Measurements from ENCODE around the gene PMAIP1. TPM values are rescaled to one million over a fixed set of nuclear protein-coding genes. Genes with fewer than 3 reads are reported as not detected.
"Not testable (repeated sequence)": the region's sequence is repeated elsewhere in the genome, so short reads cannot be mapped to it uniquely, and the experiment has no call there.

Gene PMAIP1
- total RNA-seq: 11.7 and 14.3 TPM in 2 replicates

DNA sequence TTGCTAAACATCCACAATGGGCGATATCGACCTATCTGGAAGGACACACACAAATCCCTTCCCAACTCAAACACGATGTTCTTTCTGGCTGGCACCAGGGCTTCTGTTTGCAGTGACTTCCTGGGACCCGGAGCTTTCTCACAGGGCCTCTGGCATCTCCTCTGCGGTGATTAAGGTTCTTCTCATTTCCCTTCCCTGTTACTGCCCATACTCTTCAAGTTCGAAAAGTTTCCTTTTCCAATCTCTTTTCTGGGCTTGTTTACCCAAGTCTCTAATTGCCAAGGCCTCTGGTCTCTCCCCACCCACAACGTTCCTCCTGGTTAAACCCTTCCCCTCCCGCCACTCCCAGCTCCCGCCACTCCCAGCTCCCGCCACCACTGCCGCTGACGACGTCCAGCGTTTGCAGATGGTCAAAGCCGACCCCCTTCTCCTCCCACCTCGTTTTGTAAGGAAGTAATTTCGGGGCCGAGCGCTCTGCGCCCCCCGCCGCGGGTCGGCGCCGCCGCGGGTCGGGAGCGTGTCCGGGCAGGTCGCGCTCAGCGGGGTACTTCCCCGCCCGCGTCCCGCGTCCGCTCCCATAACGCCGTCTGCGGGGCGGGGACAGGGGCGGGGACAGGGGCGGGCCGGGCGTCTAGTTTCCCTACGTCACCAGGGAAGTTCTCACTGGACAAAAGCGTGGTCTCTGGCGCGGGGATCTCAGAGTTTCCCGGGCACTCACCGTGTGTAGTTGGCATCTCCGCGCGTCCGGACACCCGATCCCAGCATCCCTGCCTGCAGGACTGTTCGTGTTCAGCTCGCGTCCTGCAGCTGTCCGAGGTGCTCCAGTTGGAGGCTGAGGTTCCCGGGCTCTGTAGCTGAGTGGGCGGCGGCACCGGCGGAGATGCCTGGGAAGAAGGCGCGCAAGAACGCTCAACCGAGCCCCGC lies at the start of gene PMAIP1:
Gene PMAIP1 (plus strand): TSS at position 699 of the 924 bp plus-strand sequence. CDS start 182 bp downstream, at position 881.
- peak; percentile 95 for DNase-seq

GRCh38 chr18:59851784-59852399 lies 47.9 kb upstream of the PMAIP1 start:
- no peak for DNase-seq

DNA sequence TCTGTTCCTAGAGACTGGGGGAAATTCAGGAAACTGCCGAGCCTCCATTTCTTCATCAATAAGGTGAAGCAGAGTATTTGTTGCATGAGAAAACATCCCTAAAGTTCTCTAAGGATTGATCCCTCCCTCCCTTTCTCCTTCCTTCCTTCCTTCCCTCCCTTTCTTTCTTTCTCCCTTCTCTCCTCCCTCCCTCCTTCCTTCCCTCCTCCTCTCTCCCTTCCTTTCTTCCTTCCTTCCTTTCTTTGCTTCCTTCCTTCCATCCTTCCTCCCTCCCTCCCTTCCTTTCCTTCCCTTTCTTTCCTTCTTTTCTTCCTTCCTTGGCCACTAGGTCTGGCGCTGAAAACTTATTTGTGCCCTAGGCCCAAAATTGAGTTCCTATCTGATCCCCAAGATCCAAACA lies 47.2 kb upstream of the PMAIP1 start:
- DNase-seq: no peak

GRCh38 chr18:59853380-59853779 lies 46.4 kb upstream of the PMAIP1 start:
- no peak for DNase-seq

GRCh38 chr18:59853988-59854387 lies 45.8 kb upstream of the PMAIP1 start:
- not testable (repeated sequence) for DNase-seq

GRCh38 chr18:59861009-59861408 lies 38.8 kb upstream of the PMAIP1 start:
- DNase-seq: no peak

DNA sequence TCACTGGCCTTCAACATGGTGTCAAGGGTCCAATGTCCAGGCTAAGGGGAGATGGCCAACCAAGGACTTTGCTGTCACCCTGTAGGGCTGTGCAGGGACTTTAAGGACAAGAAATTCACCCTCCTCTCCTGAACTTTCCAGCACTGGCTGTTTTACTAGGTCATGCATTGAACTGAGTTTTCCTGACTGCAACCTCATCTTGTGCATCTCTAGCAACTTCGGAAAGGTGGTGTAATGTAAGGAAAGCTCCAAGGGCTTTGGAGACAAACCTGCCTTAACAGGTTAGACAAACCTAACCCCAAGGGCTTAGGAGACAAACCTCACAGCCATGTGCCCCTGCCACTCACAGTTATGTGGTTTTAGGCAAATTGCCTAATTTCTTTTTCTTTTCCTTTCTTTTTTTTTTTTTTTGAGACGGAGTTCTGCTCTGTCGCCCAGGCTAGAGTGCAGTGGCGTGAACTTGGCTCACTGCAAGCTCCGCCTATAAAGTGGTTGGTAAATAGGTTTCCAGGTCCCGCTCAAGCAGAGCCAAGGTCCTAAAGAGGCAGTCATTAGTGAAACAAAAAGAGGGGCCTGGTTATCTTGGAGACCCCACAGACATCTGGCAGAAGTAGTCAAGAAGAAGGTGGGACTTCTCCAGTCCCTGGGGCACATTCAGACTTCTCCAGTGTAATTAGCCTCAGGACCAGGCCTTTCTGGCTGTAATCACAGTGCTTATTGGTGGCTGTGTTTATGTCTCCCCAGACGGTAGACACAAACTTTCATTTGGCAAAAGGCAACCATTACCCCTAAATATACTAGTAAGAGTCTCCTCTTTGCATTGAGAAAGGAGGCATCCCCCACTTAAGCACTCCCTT lies 37.6 kb upstream of the PMAIP1 start:
- DNase-seq: no peak

DNA sequence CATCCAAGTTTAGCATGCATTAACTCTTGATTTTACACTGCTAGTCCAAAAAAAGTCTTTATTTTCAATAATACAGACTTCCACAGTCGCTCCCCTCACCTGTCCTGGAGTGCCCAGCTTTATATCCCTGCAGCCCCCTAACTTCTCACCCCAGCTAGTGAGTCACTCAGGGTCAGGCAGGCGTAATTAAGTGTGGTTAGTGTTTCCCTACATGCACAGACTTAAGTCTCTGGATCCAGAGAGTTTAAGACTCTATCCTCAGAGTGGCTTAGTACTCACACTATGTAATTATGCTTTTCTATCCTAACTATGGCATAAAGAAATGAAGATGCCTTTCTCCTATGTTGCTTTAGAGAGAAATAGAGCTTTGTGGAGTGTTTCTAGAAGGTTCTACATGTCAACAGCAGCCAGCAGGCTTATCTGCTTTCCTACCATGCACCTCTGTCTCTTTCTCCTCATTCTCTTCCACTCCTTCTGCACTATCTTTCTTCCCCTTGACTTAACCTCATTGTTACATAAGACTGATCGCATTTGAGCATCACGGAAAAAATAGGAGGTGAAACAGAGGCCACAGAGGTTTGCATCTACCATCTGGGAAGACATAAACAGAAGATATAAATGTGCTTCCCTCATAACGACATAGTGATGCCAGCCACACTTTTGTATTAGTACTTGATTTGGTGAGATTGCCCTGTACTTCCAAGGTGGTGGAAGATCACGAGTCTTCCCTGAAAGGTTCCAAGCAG lies 34.4 kb upstream of the PMAIP1 start:
- DNase-seq: no peak

DNA sequence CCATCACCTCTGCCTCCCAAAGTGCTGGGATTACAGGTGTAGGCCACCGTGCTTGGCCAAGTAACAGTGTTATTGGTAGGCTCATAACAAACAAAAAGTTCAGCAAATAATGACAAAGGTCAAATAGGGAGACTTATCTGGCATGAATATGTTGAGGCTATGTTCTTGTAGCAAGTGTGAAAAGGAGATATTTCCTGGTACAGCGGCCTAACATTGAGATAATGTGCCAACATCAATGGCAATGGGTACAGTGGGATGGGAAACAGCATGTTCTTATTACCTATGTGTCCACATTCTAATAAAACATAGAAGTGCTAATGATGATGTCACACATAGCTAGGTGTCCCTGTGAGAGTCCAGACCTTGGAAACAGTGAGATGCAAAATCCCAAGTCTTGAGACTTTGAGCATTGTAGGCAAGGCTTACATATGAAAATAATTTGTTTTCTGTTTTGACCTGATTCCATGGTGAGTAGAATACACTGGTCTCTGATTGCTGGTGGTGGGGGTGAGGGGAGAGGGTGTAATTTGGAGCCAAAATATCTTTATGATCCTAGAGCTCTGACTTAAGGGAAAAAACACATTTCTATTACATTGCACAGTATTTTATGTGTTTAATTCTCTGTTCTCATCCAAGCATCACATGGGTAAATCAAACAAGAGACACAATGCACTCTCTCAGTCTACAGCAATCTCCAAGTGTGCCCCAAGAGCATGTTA lies 33.1 kb upstream of the PMAIP1 start:
- DNase-seq: no peak

DNA sequence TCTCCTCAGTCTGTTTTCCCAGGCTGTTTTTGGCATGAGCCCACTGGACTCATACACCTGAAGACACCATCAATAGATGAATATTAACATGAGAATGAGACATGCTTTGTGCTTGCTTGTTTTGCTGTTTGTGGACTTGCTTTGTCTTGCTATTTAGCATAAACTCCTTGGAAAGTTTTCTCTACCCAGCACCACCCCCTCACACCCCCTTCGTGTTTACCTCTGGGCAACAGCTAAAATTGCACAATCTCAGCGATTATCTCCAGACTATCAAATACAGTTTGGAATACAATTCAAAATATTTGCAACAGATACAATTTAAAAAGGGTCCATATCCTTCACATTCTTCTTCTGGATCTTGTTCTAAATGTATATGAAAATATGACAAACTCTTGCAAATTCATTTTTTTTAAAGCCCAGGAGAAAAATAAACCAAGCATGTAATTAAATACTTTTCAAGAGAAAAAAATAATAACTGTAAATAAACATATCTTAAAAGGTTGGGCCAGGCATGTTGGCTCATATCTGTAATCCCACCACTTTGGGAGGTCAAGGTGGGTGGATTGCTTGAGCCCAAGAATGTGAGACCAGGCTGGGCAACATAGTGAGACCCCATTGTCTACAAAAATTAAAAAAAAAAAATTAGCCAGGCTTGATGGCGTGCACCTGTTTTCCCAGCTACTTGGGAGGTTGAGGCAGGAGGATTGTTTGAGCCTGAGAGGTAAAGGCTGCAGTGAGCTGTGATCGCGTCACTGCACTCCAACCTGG lies 32.3 kb upstream of the PMAIP1 start:
- no peak for DNase-seq

DNA sequence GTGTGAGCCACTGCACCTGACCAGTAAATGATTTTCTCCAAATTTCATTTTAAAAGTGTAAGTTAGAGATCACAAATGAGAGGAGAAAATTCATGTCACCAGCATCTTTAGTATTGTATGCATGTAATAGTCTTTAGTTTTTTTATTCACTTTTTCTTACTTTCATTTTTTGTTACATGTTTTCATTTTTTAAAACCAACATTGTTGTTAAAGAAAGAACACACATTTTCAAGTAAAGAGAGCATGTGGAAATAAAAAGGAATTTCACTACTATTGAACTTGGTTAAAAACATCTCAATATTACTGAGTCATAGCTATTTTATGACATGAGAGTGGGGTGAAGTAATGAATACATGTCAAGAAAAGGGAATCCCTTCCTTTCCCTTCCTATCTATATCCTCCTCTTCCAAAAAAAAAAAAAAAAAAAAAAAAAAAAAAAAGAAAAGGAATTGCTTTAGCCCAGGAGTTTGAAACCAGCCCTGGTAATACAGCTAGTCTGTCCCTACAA lies 29.1 kb upstream of the PMAIP1 start:
- no peak for DNase-seq

- no peak for DNase-seq
Observed at GRCh38 chr18:59871711-59872362, 28.0 kb upstream of the PMAIP1 start.

GRCh38 chr18:59873641-59874040 lies 26.2 kb upstream of the PMAIP1 start:
- DNase-seq: peak; percentile 66

DNA sequence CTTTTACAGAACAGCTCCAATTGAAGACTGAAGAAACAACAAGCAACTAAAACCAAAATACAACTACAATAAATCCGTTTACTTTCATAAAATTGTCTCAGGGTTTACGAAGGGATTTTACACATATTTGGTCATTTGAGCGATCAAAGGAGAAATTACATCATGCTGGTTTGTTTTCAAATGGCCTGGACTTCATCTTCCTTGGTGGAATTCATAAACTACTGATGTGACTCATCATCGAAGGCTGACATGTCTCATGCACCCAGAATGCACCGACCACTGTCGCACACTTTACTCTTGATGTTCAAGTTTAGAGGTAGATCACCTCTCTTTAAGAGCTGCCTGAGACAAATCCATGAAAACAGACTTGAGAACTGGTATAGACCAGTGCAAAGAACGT lies 25.6 kb upstream of the PMAIP1 start:
- peak; percentile 81 for DNase-seq

- no peak for DNase-seq
Observed at GRCh38 chr18:59876310-59876626, 23.5 kb upstream of the PMAIP1 start.

GRCh38 chr18:59877361-59877760 lies 22.4 kb upstream of the PMAIP1 start:
- no peak for DNase-seq

GRCh38 chr18:59878644-59879043 lies 21.2 kb upstream of the PMAIP1 start:
- no peak for DNase-seq

GRCh38 chr18:59881728-59882656 lies 17.8 kb upstream of the PMAIP1 start:
- peak; percentile 78 for DNase-seq

GRCh38 chr18:59884351-59884750 lies 15.4 kb upstream of the PMAIP1 start:
- no peak for DNase-seq

All from dermis blood vessel endothelial cell (primary cell).